ENCODE measurements around the gene SMAP1.
"Not testable (repeated sequence)": the region's sequence is repeated elsewhere in the genome, so short reads cannot be mapped to it uniquely, and the experiment has no call there.

Gene SMAP1

DNA sequence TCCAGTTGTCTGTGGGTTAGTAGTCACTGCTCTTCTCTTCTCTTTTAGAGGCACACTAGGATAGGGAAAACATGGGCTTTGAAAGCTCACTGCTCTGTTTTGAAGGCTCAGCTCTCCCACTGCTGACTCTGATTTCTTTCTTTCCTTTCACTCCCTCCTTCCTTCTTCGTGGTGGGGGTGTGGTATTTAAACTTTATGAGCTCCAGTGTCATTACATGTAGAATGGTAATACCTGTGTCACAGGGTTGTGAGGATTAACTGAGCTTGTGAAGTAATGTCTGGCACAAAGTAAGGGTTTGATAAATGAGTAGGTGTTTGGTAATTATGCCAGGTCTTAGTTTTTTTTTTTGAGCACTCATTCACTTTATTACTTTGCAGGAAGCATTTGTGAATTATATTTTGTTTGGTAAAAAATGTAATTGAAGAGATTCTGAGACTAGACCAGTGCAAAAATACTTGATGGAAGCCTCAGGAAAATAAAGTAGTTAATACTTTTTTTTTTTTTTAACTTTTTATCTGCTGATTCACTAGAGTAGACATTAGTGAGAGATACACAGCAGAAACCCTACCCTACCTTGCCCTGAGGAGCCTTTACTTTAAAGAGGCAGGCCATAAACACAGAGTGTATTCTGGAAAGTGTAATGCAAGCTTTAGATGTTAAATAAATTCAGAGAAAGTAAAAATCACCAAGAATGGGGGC, 17.3 kb downstream of the SMAP1 start:
- DNase-seq, result no peak

DNA sequence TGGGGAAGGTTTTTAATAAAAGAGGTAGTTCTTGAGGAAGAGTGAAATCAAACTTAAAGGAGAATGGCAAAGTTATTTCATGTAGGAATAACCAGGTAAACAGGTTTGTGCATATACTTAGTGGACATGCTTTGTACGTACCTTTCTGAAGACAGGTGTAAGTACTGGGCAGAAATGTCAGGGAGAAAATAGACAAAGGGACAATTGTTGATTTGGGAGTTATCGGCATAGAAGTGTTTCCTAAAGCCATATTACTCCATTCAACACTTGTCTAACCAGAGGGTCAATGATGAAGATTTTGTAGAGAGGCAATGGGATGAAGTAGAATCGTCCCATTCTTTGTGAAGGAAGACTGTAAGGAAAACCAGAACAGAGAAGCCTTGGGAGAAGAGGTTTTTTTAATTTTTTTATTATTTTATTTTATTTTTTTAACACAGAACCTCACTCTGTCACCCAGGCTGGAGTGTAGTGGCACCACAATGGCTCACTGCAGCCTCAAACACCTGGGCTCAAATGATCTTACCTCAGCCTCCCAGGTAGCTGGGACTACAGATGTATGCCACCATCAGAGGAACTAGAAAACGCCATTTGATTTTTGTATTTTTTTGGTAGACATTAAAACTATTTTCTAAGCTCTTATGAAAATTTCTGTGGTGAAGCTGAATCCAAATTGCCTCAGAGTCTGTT, 18.0 kb downstream of the SMAP1 start:
- DNase-seq, result no peak

DNA sequence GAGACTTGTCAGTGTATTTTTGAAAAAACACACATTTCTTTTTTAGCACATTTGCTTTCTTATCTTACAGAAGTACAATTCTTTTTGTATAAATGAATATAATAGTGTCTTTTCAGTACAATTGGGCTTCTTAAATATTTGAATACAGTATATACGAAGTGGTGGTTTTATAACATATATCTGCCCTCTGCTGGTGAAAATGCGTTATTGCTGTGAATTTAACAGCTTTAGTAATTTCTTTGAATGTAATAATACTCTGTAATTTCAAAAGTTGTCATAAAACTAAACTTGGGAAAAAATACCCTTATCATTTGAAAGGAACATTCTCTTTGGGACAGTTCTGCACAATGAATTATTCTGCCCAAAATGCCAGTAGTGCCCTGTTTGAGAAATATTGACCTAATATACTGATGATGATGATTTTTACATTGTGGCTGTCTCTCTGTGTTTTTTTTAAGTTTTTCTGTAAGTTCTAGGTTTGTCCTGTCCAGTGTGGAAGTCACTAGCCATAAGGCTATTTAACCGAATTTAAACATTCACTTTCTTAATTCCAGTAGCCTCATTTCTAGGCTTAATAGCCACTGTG, 19.0 kb downstream of the SMAP1 start:
- DNase-seq, result no peak

DNA sequence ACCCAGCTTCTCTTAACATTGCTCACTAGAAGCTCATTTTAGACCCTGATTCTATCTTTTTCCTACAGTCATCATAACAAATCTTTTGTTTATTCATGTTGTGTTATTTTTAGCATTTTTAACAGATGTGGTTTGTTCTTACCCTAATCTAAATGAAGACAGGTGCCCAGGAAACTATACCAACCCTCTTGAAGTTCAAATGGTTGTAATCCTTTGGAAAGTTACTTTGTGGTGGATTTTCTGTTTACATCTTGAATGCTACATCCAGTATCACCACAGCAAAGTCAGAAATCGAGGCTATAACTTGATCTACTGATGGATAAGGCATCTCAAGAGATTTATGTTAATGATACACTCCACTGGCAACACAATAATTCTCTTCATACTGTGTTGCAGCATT, 26.2 kb downstream of the SMAP1 start:
- DNase-seq, result no peak

DNA sequence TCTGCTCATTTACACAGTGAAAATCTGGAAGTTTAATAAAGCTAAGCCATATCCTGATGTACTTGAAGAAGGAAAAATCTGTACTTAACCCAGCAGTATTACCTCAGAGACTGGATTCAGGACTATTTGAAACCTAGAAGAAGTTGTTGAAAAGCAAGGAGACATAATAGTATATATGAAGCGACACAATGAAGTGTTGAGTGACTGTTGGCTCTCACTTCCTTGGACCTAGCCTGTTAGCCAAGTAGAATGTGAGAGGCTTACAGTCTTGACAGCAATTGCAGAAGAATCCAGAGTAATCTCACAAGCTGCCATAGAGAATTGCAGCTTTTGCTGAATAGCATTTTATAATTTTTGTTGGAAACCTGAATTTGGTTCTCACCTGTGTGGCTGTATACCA, 26.7 kb downstream of the SMAP1 start:
- DNase-seq, result no peak

DNA sequence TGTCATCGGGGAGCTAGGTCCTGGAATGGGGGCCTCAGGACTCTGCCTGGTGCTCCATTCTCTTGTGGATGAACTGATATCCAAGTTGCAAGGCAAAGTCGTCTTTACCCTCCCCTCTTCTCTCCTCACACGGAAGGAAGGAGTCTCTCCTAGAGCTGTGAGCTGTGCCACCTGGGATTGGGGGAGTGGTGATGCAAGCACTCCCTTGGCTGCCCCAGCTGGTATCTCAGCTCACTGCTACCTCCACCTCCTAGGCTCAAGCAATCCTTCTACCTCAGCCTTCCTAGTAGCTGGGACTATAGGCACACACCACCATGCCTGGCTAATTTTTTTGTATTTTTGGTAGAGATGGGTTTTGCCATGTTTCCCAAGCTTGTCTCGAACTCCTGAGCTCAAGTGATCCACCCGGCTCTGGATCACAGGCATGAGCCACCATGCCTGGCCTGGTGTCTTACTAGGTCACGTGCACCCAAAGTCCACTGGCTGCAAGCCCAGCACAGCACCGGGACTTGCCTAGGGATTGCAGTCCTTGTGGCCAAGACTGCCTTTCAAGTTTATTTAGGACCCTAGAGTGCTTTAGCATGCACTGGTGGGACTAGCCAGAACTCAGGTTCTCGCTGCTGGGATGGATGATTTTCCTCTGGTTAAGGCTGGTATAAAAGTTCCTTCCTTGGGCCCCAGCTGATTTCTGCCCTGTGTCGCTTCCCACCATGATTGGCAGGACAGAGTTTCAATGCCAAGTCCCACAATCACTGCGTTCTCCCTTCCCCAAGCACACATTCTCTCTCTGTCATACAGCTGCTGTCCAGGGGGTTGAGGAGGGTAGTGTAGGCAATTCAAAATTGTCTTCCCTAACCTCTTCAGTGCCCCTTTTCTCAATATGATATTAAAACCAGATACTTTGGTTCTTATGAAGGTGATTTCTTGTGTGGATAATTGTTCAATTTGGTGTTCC, 33.5 kb downstream of the SMAP1 start:
- no peak for DNase-seq

DNA sequence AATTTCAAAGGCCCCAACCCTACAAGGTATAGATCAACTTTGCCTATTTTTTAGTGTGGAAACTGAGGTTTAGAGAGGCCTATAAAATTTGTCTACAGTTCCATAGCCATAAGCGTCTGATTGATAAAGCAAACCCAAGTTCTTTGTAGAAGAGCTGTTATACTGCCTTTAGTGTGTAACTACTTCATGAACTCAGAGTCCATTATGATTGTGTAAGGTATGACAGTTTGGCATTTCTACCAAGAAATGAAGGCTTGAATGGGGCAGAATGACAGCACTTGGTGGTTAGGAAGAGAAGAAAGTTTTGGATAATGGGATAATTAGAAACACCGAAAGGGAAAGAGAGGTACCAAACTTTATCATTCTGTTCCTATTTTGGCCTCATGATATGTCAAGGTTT, 38.1 kb downstream of the SMAP1 start:
- DNase-seq, result no peak

GRCh38 chr6:70706491-70707123, 38.9 kb downstream of the SMAP1 start:
- no peak for DNase-seq

DNA sequence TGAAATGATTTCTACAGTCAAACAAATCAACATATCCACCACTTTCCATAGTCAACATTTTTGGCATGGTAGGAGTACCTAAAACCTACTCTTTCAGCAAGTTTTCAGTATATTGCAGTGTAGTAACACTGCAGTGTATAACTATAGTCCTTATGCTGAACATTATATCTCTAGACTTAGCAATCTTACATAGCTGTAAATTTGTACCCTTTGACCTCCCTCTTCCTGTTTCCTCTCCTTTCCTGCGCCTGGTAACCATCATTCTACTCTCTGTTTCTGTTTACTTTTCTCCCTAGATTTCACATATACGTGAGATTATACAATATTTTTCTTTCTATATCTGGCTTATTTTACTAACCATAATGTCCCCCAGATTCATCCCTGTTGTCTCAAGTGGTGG, 40.2 kb downstream of the SMAP1 start:
- no peak for DNase-seq

GRCh38 chr6:70708448-70708847, 40.8 kb downstream of the SMAP1 start:
- no peak for DNase-seq

- no peak for DNase-seq
Measured at GRCh38 chr6:70709826-70710225, 42.1 kb downstream of the SMAP1 start.

- no peak for DNase-seq
Measured at GRCh38 chr6:70714716-70715257, 47.1 kb downstream of the SMAP1 start.

GRCh38 chr6:70717038-70717801, 49.5 kb downstream of the SMAP1 start:
- DNase-seq, result no peak

DNA sequence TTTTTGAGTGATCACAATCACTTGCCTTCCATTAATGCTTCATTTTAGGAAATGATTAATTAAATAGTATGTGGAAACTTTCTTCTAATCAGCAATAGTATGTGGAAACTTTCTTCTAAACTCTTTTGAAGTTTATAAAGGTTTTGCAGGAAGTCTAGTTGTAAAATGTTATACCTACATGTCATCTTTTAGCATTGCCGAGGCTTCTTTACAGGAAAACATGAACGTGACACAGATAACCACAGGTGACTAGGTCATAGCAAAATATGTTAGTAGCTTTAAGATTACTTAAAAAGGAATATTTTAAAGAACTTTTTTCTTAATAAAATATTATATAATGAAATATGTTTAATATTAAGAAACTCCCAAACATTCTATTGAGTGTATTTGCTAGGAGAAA, 56.8 kb downstream of the SMAP1 start:
- DNase-seq, result no peak

- no peak for DNase-seq
Measured at GRCh38 chr6:70725817-70726415, 58.2 kb downstream of the SMAP1 start.

DNA sequence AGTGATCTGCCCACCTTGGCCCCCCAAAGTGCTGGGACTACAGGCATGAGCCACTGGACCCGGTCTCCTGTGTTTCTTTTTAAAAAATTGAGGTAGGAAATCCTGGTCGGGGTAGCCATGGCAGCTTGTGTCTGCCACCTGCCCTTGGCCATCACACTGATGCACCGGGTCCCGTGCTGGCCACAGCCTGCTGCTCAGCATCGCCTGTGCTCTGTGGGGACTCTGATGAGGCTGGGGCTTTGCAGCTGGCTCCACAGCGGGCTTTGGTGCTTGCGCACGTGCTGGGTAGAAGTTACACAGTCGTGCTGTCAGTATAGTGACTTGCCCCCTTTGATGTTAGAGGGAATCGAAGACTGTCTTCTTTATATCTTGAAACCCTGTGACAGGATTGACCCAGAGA, 66.7 kb downstream of the SMAP1 start:
- DNase-seq, result no peak

DNA sequence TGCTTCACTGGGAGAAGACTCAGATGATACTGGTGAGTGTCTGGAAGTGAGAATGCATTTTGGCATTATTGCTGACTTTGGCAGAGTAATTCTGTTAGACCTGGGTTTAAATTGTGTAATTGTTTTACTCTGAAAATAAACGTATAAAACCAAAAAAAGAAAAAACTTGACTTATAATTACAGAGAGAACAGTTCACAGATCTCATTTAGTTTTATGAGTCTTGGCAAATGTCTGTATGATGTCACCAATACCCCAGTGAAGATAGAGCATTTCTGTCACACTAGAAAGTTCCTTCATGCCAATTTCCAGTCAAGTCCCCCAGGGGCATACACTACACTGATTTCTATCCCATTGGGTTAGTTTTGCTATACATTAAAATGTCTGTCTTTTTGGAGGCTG, 67.3 kb downstream of the SMAP1 start:
- no peak for DNase-seq

DNA sequence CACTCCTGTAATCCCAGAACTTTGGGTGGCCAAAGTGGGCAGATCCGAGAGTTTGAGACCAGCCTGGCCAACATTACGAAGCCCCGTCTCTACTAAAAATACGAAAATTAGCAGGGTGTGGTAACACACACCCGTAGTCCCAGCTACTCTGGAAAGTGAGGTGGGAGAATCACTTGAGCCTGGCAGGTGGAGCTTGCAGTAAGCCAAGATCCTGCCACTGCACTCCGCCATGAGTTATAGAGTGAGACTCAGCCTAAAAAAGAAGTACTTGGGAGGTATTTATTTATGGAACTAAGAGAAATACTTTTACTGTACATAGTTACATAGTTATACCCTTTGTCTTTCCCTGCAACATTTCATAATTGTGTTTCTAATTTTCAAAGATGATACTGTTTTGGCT, 67.8 kb downstream of the SMAP1 start:
- no peak for DNase-seq

- no peak for DNase-seq
Measured at GRCh38 chr6:70738028-70738427, 70.3 kb downstream of the SMAP1 start.

DNA sequence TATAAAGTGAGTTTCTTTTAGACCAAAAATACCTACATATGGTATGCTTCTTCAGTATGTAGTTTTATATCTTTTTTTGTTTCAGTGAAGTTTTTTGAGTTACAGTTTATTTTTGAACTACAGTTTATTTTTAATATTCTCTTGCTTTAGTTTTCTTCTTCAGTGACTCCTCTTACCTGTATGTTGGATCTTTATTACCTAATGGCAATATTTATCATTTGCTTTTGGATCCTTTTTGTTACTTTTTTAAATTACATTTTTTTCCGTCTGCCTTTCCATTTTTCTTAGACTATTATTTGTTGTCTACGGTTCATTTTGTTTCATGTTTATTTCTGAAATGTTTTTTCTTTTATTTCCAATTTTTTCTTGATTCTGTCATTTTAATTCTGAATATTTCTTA, 71.9 kb downstream of the SMAP1 start:
- DNase-seq, result no peak

DNA sequence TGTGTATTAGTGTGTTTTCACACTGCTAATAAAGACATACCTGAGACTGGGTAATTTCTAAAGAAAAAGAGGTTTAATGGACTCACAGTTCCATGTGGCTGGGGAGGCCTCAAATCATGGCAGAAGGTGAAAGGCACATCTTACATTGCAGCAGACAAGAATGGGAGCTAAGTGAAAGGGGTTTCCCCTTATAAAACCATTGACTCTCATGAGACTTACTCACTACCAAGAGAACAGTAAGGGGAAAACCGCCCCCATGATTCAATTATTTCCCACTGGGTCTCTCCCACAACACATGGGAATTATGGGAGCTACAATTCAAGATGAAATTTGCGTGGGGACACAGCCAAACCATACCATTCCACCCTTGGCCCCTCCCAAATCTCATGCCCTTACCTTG, 73.1 kb downstream of the SMAP1 start:
- DNase-seq, result not testable (repeated sequence)

Data from activated CD4-positive, alpha-beta T cell treated with anti-CD3 and anti-CD28 coated beads, Interleukin-2, amount 50 U/mL, for 4 hours (primary cell).